Raji (cell line): ENCODE results near the gene ZSWIM8.

Experiments
- POLR2A ChIP-seq: IDR thresholded peaks from 2 replicates; pipeline ENCODE4 v1.6.1; 2011; ENCODE audit warnings: low read depth, low read length, control low read depth; ENCODE audit not compliant: insufficient read depth

ZSWIM8 gene, protein sequence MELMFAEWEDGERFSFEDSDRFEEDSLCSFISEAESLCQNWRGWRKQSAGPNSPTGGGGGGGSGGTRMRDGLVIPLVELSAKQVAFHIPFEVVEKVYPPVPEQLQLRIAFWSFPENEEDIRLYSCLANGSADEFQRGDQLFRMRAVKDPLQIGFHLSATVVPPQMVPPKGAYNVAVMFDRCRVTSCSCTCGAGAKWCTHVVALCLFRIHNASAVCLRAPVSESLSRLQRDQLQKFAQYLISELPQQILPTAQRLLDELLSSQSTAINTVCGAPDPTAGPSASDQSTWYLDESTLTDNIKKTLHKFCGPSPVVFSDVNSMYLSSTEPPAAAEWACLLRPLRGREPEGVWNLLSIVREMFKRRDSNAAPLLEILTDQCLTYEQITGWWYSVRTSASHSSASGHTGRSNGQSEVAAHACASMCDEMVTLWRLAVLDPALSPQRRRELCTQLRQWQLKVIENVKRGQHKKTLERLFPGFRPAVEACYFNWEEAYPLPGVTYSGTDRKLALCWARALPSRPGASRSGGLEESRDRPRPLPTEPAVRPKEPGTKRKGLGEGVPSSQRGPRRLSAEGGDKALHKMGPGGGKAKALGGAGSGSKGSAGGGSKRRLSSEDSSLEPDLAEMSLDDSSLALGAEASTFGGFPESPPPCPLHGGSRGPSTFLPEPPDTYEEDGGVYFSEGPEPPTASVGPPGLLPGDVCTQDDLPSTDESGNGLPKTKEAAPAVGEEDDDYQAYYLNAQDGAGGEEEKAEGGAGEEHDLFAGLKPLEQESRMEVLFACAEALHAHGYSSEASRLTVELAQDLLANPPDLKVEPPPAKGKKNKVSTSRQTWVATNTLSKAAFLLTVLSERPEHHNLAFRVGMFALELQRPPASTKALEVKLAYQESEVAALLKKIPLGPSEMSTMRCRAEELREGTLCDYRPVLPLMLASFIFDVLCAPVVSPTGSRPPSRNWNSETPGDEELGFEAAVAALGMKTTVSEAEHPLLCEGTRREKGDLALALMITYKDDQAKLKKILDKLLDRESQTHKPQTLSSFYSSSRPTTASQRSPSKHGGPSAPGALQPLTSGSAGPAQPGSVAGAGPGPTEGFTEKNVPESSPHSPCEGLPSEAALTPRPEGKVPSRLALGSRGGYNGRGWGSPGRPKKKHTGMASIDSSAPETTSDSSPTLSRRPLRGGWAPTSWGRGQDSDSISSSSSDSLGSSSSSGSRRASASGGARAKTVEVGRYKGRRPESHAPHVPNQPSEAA (N-terminal part only)

DNA sequence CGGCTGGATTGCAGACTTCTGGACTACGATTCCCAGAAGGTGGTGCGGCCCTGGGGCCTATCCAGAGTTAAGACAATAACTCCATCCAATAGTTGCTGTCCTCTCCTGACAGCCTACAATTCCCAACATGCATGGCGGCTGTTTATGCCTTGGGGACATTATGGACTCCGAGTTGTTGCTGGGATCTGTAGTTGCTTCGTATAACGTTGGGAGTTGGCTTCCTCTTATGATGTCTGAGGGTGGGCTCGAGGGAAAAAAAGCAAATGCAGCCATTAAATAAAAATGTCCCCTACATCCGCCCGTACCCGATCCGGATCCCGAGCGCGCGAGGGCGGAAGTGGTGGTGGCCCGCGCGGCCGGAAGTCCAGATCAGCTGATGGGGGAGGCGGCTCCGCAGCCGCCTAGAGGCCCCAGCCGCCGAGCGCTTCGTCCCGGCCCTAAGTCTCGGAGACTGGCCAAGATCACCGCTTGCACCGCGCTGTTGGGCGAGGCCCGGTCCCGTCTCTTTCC lies at the start of gene ZSWIM8:
ZSWIM8 (plus strand) TSS at position 396 of the 510 bp plus-strand sequence. CDS start 273 bp downstream, outside the sequence.
- TF ChIP-seq POLR2A = peak; percentile 51; the same call in 1 of the 2 replicates

DNA sequence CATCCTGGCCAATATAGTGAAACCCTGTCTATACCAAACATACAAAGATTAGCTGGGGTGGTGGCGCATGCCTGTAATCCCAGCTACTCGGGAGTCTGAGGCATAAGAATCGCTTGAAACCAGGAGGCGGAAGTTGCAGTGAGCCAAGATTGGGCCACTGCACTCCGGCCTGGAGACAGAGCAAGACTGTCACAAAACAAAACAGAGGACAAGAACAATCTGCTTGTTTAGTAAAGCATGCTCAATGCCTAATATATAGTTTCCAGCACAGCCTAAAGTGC lies 43.0 kb upstream of the ZSWIM8 start:
- no peak for TF ChIP-seq POLR2A

DNA sequence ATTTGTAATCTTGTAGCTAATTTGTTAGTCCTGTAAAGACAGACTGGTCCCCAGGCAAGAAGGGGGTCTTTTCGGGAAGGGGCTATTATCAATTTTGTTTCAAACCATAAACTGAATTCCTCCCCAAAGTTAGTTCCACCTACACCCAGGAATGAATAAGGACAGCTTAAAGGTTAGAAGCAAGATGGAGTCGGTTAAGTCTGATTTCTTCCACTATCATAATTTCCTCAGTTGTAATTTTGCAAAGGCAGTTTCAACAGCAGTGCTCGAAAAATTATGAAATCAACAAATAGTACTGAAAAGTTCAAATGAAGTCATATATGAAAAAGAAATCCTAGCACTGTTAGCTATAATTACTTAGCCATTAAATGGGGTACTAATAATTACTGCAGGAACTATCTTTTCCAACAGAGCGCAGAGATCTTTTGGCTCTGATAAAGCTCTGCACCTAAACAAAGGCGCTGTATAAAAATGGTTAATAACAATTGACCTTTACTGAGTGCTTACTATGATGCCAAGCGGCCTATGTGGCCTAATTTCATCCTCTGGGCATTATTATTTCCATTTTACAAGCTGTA lies 42.0 kb upstream of the ZSWIM8 start:
- no peak for TF ChIP-seq POLR2A

DNA sequence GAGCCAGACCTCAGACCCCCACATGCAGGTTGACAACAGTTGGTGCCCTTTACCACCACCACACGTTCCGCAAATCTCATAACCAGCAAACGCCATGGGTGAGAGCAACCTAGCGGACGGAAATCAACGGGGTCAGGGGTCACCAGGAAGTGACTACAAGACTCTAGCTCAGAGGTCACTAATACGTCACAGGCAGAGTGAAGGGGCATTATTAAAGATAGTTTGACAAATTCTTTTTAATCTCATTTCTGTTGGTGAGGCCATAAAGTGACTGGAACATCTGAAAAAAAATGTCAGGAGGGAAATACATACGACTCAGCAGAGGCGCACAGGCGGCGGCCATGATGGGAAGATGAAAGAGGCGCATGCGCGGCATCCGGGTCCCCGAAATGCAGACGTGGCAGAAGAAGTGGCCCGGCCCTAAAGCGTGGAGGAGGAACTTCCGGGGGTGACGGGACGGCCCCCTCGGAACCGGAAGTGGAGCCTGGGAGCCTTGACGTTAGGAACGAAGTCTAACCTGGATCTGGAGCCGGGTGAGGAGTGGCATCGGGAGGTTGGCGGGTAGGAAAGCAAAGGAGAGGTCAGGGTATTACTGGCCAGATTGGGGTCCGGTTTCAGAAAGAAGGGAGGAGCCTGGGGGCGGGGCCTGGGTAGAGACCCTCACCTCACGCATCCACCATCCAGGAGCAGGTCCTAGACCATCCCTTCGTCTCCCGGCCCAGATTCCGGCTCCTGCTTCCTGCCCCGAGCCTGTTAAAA lies 41.3 kb upstream of the ZSWIM8 start, which contains the start of gene SEC24C:
SEC24C (plus strand) TSS at position 468 of the 759 bp plus-strand sequence. CDS start 2,461 bp downstream, outside the sequence.
- TF ChIP-seq POLR2A = peak; percentile 72

DNA sequence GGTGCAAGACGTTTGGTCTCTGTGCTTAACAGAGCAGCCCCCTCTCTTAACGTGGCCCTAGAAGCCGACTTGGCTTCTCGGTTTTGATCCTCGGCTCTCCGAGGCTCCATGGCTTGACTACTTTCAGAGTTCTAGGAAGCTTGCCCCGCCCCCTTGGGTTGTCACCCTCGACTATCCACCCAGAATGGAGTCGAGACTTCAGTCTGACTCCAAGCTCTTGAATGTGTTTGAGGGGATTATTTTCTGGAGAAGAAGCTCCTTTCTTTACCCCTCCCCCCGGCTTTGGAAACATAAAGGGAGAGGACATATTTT lies 40.8 kb upstream of the ZSWIM8 start:
- TF ChIP-seq POLR2A = no peak

DNA sequence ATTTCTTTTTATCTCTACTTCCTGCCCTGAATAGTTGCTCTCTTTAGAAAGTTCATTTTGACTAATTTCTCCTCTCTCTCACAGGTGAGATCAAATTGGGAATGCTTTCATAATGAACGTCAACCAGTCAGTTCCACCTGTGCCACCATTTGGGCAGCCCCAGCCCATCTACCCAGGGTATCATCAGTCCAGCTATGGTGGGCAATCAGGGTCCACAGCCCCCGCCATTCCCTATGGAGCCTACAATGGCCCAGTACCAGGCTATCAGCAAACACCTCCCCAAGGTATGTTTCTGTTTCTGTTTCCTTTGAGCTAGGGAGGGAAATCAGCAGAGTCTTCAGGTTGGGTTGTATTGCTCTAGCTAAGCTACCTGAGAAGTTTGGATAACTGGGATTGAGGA lies 38.7 kb upstream of the ZSWIM8 start:
- TF ChIP-seq POLR2A = no peak

DNA sequence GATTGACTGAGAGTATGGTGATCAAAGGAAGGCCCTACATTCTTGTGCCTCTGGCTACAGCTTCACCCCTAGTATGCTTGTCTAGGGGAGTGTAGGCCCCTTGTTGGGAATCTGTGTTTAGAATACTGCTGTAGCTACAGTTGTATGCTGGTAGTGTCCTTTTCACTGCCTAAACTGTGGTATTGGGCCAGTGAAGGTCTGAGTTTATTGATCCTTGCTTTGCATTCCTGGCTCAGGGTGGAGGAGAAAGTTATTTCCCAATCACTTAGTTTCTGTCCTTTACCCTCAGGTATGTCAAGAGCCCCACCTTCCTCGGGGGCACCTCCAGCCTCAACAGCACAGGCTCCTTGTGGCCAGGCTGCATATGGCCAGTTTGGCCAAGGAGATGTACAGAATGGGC lies 34.6 kb upstream of the ZSWIM8 start:
- no peak for TF ChIP-seq POLR2A

DNA sequence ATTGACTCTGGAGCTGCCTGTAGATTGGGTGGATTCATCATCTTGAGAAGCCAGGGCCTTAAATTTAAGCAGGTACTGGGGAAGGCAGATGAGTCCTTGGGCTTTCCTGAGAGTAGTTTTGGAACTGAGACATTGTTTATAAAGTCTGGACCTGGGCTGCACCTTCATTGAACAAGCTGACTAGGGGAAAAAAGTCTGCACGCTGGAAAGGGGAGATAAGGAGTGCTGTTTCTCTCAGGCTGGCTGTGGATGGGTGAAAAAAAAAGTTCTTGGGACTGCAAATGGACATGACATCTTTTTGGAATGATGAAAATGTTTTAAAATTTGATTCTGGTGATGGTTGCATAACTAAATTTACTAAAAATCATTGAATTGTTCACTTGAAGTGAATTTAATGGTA lies 29.2 kb upstream of the ZSWIM8 start:
- no peak for TF ChIP-seq POLR2A

DNA sequence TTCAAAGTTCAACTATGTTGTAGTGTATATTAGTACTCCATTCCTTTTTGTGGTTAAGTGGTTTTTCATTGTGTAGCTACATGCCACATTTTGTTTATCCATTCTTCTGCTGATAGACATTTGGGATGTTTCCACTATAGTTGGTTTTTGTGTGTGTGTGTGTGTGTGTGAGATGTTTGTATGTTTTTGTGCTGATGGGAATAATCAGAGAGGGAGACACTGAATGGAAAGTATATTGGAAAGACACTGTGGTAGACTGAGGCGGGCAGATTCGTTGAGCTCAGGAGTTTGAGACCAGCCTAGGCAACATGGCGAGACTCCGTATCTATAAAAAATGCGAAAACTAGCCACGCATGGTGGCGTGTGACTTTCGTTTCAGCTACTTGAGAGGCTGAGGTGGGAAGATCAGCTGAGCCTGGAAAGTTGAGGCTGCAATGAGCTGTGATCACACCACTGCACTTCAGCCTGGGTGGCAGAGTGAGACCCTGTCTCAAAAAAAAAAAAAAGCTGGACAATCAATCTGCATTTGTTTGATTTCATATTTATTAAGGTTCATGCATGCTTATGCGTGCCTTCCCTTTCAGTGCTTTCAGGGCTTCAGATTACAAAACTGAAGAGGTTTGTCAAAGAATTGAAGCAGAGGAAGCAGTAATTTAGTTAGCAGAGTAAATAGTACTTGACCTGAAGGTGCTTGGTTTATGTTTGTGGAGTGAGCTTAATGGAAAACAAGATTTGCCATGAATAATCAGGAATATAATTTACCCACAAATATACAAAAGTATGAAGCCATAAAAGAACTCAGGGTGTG lies 26.5 kb upstream of the ZSWIM8 start:
- TF ChIP-seq POLR2A = no peak

DNA sequence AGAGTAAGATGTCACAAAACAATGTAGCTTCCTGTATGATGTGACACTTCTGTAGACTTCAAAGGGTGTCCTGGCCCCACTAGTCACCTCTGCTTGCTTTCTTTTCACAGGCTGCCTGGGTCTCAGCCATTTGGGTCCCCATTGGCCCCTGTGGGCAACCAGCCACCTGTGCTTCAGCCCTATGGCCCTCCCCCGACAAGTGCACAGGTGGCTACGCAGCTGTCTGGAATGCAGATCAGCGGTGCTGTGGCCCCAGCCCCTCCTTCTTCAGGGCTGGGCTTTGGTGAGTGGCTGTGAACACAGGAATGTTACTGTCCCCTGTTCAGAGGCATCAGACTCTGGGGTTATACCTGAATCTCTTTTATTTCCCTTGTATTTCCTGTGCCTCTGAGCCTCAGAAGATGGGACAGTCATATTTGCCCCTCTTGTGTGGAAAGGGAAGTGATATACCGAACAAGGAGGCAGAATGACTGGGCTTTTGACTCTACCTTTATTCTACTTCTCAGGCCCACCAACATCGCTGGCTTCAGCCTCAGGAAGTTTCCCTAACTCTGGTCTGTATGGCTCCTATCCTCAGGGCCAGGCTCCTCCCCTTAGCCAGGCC lies 25.8 kb upstream of the ZSWIM8 start:
- no peak for TF ChIP-seq POLR2A

DNA sequence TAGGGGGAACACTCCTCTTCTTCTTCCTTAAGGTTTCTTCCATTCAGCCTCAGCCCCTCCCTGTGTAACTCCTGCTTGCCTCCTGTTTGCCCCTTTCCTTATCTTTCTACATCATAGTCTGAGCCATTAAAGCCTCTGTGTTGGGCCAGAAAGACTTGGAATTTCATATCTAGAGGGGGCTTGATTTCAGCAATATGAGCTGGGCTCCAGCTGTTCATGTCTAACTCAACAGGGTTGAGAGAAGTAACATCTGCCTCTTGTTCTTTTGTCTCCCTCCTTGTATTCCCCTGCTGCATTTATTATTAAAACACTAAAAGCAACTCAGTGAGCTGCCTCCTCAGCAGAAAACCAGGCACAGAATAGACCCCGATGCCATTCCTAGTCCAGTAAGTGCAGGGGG lies 23.6 kb upstream of the ZSWIM8 start:
- TF ChIP-seq POLR2A = no peak

DNA sequence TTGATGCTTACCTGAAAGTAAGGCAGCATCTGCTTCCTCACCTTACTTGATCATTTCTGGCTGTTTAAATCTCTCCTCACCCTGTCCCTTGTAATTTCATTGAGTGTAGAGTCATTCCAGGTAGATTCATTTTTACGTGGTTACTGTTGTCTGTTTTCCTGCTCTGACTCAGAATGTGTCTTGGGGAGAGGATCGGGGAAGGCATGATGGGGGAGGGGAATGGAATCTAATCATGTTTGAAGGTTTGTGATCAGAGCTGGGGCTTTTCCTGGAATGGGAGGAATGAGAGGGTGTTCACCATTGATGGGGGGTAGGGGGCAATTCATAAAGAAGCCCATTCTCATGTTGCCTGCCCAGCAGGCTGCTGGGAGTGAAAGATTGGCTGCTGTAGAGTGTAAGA lies 22.5 kb upstream of the ZSWIM8 start:
- no peak for TF ChIP-seq POLR2A

DNA sequence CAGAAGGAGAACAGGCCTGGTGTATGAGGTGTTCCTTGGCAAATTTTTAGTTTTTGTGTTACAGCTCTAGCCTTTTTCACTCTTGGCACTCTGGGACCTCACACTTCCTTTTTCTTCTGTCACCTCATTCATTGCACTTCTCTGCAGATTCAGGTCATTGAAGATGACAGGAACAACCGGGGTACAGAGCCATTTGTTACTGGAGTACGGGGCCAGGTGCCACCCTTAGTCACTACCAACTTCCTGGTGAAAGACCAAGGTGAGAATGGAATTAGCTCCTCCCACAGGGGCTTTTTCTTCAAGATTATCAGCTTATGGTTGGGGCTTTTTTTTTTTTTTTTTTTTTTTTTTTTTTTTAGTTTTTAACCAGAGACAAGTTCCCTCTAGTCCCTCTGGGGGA lies 22.1 kb upstream of the ZSWIM8 start:
- TF ChIP-seq POLR2A = no peak
